Measurements from ENCODE around the gene SDSL.

DNA sequence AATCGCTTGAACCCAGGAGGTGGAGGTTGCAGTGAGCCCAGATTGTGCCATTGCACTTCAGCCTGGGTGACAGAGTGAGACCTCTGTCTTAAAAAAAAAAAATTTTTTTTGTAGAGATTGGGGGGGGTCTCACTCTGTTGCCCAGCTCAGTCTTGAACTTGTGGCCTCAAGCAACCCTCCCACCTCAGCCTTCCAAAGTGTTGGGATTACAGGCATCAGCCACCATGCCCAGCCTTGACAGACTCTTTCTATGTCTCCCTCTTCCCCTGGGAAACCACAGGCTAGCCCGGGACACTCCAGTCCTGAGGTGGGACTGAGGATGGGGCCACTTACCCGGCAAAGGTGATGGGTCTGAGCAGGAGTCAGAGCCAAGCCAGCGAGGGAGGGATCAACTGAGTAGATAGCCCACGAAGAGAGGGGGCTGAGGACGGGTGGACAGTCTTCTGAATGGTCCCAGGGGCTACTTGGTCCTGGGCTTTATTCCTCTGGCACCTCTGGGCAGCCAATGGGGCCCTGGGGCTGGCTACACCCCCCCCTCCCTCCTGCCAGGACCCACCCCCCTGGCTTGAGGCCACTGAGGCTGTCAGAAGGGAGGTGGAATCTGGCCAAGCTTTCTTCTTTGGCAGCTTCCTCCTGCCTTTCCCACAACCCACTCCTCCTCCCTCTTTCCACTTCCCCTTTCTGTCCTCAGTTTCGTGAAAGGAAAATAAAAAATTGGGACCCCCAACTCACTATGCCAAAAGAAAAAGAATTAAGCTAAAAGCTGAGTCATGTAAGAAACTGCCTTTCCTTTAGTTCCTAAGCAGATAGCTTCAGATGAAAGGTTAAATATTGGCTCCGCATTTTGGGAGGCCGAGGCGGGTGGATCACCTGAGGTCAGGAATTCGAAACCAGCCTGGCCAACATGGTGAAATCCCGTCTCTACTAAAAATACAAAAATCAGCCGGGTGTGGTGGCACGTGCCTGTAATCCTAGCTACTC, 18.5 kb upstream of the SDSL start, which contains the start of gene SDS:
- TF ChIP-seq POLR2AphosphoS5 (IDR thresholded peaks at IDR 0.05) (no peak), POLR2A (IDR thresholded peaks at IDR 0.05; ENCODE audit: low read depth) (no peak), EP300 (IDR thresholded peaks at IDR 0.05) (no peak)
